ENCODE results near the gene ANKFY1.

DNA sequence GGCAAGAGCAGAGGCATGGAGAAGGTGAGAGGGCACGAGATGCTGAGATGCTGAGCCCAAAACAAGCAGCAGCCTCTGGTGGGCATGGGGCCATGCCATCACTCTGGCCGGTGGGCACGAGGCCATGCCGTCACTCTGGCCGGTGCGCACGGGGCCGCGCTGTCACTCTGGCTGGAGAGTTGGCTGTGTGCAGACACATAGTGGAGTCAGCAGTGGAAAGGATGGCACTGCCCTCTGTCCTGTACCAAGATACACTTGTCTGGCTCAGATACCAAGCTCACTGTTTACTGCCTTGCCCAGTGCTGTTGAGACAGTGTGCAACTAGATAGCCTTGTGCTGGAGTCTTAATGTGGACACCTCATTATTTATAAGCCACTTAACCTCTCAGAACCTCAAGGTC, 75.7 kb downstream of the ANKFY1 start:
- TF ChIP-seq, protein P1, sequence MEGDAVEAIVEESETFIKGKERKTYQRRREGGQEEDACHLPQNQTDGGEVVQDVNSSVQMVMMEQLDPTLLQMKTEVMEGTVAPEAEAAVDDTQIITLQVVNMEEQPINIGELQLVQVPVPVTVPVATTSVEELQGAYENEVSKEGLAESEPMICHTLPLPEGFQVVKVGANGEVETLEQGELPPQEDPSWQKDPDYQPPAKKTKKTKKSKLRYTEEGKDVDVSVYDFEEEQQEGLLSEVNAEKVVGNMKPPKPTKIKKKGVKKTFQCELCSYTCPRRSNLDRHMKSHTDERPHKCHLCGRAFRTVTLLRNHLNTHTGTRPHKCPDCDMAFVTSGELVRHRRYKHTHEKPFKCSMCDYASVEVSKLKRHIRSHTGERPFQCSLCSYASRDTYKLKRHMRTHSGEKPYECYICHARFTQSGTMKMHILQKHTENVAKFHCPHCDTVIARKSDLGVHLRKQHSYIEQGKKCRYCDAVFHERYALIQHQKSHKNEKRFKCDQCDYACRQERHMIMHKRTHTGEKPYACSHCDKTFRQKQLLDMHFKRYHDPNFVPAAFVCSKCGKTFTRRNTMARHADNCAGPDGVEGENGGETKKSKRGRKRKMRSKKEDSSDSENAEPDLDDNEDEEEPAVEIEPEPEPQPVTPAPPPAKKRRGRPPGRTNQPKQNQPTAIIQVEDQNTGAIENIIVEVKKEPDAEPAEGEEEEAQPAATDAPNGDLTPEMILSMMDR (IDR thresholded peaks at IDR 0.05): no peak
- TF ChIP-seq SMC3 (IDR thresholded peaks at IDR 0.05; ENCODE audit: low read depth, low read length) (no peak), RAD21 (IDR thresholded peaks at IDR 0.05; ENCODE audit: low read length) (no peak), TCF12 (IDR thresholded peaks at IDR 0.05) (no peak), FOXM1 (IDR thresholded peaks at IDR 0.05; ENCODE audit: low read depth) (no peak), POLR2AphosphoS5 (IDR thresholded peaks at IDR 0.05; ENCODE audit: low read depth, low read length) (no peak), EP300 (IDR thresholded peaks at IDR 0.05; ENCODE audit: borderline replicate concordance in 1 of 2, low read depth in 1 of 2, low read length in 1 of 2) (no peak)
- TF ChIP-seq, protein P2, sequence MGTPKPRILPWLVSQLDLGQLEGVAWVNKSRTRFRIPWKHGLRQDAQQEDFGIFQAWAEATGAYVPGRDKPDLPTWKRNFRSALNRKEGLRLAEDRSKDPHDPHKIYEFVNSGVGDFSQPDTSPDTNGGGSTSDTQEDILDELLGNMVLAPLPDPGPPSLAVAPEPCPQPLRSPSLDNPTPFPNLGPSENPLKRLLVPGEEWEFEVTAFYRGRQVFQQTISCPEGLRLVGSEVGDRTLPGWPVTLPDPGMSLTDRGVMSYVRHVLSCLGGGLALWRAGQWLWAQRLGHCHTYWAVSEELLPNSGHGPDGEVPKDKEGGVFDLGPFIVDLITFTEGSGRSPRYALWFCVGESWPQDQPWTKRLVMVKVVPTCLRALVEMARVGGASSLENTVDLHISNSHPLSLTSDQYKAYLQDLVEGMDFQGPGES (IDR thresholded peaks at IDR 0.05; ENCODE audit: low read depth, low read length): no peak
- TF ChIP-seq, protein P3, sequence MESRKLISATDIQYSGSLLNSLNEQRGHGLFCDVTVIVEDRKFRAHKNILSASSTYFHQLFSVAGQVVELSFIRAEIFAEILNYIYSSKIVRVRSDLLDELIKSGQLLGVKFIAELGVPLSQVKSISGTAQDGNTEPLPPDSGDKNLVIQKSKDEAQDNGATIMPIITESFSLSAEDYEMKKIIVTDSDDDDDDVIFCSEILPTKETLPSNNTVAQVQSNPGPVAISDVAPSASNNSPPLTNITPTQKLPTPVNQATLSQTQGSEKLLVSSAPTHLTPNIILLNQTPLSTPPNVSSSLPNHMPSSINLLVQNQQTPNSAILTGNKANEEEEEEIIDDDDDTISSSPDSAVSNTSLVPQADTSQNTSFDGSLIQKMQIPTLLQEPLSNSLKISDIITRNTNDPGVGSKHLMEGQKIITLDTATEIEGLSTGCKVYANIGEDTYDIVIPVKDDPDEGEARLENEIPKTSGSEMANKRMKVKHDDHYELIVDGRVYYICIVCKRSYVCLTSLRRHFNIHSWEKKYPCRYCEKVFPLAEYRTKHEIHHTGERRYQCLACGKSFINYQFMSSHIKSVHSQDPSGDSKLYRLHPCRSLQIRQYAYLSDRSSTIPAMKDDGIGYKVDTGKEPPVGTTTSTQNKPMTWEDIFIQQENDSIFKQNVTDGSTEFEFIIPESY (IDR thresholded peaks at IDR 0.05; ENCODE audit: borderline replicate concordance, low read depth): no peak

All from SK-N-SH (cell line).